Gastrocnemius medialis (tissue), 4 donors: ENCODE measurements around the gene TH.

Experiments
- POLR2A ChIP-seq, 2 donors: fragments of 450-650 bp; IDR thresholded peaks; one replicate each; pipeline ENCODE4 v1.6.1; 2017; ENCODE audit warnings: antibody characterized with exemption in 2 of 2, mild to moderate bottlenecking in 2 of 2, moderate library complexity in 2 of 2
- TF ChIP-seq, protein P1 (sequence below), 5 experiments: fragments of 450-650 bp in 3 of 5; fragments of 200-600 bp in 2 of 5; sonication (generic) in 2 of 5; IDR thresholded peaks in 4 of 5; conservative IDR thresholded peaks in 1 of 5; 1 replicate in 4 of 5; 2 replicates in 1 of 5; pipeline ENCODE4 v1.5.1; 2016 to 2019; ENCODE audit warnings: antibody characterized with exemption in 5 of 5, mild to moderate bottlenecking in 3 of 5, moderate library complexity in 3 of 5

GRCh38 chr11:2135648-2136201, 35.9 kb downstream of the TH start:
- TF ChIP-seq, protein P1, sequence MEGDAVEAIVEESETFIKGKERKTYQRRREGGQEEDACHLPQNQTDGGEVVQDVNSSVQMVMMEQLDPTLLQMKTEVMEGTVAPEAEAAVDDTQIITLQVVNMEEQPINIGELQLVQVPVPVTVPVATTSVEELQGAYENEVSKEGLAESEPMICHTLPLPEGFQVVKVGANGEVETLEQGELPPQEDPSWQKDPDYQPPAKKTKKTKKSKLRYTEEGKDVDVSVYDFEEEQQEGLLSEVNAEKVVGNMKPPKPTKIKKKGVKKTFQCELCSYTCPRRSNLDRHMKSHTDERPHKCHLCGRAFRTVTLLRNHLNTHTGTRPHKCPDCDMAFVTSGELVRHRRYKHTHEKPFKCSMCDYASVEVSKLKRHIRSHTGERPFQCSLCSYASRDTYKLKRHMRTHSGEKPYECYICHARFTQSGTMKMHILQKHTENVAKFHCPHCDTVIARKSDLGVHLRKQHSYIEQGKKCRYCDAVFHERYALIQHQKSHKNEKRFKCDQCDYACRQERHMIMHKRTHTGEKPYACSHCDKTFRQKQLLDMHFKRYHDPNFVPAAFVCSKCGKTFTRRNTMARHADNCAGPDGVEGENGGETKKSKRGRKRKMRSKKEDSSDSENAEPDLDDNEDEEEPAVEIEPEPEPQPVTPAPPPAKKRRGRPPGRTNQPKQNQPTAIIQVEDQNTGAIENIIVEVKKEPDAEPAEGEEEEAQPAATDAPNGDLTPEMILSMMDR (IDR thresholded peaks at IDR 0.05 in 4 of 5, conservative IDR thresholded peaks at IDR 0.05 in 1 of 5) = no peak
- no peak for TF ChIP-seq POLR2A (IDR thresholded peaks at IDR 0.05)
